HEK293T (cell line): ENCODE data around the gene ETV6.

Experiments used
- ARNT ChIP-seq: fragments of 450-650 bp; IDR thresholded peaks from 2 replicates; pipeline ENCODE4 v1.6.1; 2017; ENCODE audit warnings: mild to moderate bottlenecking
- BHLHE40 ChIP-seq: fragments of 450-650 bp; IDR thresholded peaks from 2 replicates; pipeline ENCODE4 v1.6.1; 2016; ENCODE audit warnings: mild to moderate bottlenecking, moderate library complexity, borderline replicate concordance
- FOXA1 ChIP-seq: fragments of 450-650 bp; IDR thresholded peaks from 2 replicates; pipeline ENCODE4 v1.6.1; 2016; ENCODE audit warnings: mild to moderate bottlenecking
- HDGF ChIP-seq: fragments of 450-650 bp; IDR thresholded peaks from 2 replicates; pipeline ENCODE4 v1.6.1; 2017; ENCODE audit warnings: antibody characterized with exemption, borderline replicate concordance
- L3MBTL2 ChIP-seq: fragments of 450-650 bp; conservative IDR thresholded peaks from 2 replicates; pipeline ENCODE4 v1.6.1; 2016; ENCODE audit warnings: mild to moderate bottlenecking
- LEF1 ChIP-seq: fragments of 450-650 bp; IDR thresholded peaks from 2 replicates; pipeline ENCODE4 v1.6.1; 2017; ENCODE audit warnings: mild to moderate bottlenecking, borderline replicate concordance
- NFRKB ChIP-seq: fragments of 450-650 bp; IDR thresholded peaks from 2 replicates; pipeline ENCODE4 v1.6.1; 2016; ENCODE audit warnings: mild to moderate bottlenecking, moderate library complexity
- SP1 ChIP-seq: fragments of 450-650 bp; IDR thresholded peaks from 2 replicates; pipeline ENCODE4 v1.6.1; 2017

DNA sequence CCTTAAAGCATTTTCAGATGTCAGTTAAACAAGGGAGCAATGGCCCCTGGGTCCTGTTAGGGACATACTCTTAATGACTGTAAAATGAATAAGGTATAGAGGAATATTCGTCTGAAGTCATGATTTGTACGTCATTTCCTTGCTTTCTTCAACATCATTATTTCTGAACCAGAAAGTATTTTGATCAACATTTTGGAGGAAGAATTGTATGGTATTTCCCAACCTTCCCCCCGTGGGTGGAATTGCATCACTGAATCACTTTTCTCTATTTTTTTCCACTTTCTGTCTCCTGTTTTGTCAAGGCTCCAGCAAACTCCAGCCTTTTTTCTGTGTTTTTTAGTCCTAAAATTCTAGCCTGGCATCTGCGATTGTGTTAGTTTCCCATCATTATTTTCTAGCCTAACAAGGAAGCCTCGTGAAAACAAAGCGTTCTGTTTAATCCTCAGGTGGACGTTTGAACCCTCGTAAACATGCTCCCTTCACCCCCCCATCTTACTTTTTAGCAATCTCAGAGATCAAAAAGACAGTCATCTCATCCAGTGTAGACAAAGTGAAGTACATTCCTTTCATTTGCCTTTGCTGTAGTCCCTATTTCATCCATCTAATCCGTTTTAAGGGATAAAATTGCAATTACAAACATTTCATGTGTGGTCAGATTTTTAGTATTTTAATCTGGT lies 62.3 kb downstream of the ETV6 start:
- TF ChIP-seq LEF1 (no peak), SP1 (no peak), NFRKB (no peak), HDGF (no peak), BHLHE40 (no peak), FOXA1 (no peak), L3MBTL2 (no peak), ARNT (no peak)
